GM12874 (cell line): Measurements from ENCODE around the gene LYZL6.

Experiments
- TF ChIP-seq, protein P1 (sequence below): IDR thresholded peaks from 2 replicates; pipeline ENCODE4 v1.5.1; 2011; ENCODE audit warnings: low read depth, mild to moderate bottlenecking, control low read depth, low read length, moderate library complexity; ENCODE audit not compliant: insufficient read depth

LYZL6 gene

DNA sequence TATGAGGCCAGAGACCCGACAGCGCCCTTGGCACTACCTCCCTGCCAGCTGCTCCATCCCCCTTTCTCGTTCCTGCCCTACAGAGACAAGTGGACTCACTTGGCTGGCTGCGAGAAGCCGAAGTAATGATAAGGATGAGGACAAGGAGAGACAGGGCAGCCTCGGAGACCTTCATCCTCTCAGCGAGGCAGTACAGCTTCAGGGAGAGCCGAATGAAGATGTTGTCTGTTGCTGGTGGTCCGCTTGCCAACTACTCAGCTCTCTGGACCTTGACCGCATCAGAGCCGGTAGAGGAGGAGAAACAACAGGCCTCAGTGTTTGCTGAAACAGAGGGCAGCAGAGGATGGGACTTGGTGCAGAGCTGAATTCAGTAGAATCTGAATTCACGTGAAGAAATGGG is 37.7 kb upstream of the LYZL6 start, which contains the start of gene CCL16:
Gene CCL16 (minus strand): TSS at position 252 of the 400 bp plus-strand sequence. CDS start 77 bp downstream, at position 175.
- TF ChIP-seq, protein P1, sequence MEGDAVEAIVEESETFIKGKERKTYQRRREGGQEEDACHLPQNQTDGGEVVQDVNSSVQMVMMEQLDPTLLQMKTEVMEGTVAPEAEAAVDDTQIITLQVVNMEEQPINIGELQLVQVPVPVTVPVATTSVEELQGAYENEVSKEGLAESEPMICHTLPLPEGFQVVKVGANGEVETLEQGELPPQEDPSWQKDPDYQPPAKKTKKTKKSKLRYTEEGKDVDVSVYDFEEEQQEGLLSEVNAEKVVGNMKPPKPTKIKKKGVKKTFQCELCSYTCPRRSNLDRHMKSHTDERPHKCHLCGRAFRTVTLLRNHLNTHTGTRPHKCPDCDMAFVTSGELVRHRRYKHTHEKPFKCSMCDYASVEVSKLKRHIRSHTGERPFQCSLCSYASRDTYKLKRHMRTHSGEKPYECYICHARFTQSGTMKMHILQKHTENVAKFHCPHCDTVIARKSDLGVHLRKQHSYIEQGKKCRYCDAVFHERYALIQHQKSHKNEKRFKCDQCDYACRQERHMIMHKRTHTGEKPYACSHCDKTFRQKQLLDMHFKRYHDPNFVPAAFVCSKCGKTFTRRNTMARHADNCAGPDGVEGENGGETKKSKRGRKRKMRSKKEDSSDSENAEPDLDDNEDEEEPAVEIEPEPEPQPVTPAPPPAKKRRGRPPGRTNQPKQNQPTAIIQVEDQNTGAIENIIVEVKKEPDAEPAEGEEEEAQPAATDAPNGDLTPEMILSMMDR: no peak

DNA sequence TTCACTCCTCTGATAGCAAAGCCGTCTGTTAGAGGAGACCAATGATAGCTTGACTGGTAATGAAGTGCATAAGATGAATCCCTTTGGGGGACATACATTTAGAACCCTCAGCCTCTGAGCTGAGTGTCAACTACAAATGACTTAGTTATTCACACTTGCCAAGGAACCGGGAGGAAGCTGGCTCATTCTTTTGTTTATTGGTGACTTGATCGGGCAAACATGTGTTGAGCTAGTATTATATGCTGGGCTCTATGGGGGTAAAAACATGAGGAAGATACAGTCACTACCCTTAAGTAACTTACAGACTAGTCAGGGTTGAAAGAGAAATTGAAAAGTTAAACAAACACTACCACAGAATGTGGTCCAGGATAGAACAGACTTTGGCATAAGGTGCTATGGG is 34.8 kb upstream of the LYZL6 start:
- TF ChIP-seq, protein P1: no peak

DNA sequence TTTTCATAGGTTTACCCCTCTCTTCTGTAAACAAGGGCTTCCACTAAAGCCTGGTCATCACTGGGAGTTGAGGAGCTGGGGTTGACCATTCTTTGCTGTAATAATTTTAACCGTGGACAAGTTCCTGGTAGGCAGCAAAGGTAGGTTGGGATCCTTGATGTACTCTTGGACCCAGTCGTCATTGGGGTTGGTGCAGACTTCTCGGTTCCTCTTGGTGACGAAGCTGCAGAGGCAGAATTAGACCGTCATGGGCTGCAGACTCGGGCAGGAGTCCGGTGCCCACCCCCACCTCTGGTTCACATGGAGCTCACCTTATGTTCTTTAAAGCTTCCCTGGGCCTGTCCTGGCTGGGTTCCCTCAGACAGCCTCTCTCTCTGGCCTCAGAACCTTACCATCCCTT is 34.0 kb upstream of the LYZL6 start:
- TF ChIP-seq, protein P1: no peak

DNA sequence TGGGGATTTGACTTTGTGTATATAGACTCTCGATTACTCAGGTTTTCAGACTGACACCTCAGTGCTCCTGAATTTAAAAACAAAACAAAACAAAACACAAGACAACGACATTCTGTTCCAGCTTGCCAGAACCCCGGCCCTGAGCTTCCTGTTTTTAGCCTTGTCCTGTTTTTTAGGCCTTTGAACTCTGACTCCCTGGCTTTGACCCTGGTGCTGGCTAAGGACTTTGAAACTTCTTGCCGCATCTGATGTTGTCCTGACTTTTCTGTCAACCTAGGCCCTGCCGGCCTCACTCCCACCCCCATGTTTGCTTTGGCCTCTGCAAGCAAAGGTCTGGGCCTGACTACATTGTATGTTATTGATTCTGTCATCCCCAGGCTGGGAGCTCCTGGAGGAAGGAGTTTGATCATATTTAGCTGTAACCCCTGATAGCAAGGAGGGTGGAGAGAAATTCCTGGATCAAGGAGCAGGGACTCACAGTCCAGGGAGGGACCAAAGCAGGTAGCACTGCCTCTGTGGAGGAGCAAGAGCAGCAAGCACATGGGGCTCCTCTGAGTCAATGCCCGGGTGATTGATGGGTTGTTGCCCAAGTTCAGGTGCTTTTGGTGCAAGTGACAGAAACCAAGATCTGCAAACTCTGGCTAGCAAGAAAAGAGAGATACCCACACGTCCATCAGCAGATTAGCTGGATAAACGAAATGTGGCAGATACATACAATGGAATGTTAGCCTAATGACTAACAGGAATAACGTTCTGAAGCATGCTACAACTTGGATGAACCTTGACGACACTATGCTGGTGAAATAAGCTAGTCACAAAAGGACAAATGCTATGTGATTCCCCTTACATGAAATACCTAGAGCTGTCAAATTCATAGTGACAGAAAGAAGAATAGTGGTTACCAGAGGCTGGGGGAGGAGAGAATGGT is 30.1 kb upstream of the LYZL6 start:
- TF ChIP-seq, protein P1: no peak

DNA sequence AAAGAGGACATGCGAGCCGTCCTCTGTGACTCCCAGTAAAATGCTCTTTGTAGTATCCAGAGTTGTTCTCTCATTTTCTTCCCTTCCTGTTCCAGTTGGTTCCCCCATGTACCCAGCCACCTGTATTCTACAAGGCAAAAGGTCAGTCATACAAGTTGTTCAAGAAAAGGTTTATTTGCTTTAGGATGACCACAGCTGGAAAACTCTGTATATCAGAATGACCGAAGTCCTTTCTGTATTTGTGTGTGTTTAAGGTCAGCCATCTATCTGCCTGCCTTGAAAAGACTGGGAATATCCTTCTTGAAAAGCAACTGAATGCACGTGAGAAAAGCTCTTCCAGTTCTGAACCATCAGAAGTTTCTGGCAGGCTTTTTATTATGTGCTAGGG is 29.4 kb upstream of the LYZL6 start:
- TF ChIP-seq, protein P1: no peak

DNA sequence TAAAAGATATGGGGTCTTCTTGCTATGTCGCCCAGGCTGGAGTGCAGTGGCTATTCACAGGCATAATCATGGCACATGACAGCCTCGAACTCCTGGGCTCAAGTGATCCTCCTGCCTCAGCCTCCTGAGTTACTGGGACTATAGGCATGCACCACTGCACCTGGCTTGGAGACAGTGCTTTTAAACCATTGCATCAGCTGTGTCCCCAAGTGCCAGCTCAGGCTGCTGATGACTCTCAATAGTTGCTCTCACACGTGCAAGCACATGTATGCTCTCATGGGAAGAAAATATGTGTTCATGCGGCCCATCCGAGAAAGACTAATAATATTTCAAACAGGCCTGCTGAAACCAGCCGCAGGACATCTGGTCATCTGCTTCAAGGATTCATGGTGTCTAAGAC is 29.0 kb upstream of the LYZL6 start:
- TF ChIP-seq, protein P1: no peak

DNA sequence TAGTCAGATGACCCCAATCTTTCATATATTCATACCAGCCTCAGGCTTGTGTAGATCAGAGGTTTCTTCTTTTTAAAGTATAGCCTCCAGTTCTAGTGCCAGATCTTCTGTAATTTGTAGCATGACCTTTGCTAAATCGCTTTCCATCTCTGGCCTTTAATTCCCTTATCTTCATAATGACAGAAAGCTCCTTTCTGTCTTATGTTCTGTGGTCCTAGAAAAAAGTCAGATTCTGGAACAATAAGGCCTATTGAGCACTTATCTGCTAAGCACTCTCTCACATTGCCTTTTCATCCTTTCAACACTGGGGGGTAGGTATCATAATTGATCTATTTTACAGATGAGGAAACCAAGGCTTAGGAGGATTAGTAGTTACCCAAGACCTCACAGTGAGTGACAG is 28.6 kb upstream of the LYZL6 start:
- TF ChIP-seq, protein P1: no peak
